DND-41 (cell line): ENCODE measurements around the gene LRRC23.

Experiments used
- CTCF ChIP-seq: IDR thresholded peaks from 2 replicates; pipeline ENCODE4 v1.5.1; 2012; ENCODE audit warnings: borderline replicate concordance, low read length, moderate library complexity, mild to moderate bottlenecking; ENCODE audit not compliant: poor library complexity, severe bottlenecking; ENCODE audit errors: extremely low read depth
- EZH2 ChIP-seq: IDR thresholded peaks from 3 replicates; pipeline ENCODE4 v1.6.1; 2012; ENCODE audit warnings: borderline replicate concordance, low read depth, mild to moderate bottlenecking, moderate library complexity, low read length, inconsistent platforms; ENCODE audit not compliant: severe bottlenecking

- TF ChIP-seq CTCF (no peak), EZH2 (no peak)
Observed at GRCh38 chr12:6945613-6946012, 41.0 kb downstream of the LRRC23 start.
